ENCODE results near the gene CCL26.

DNA sequence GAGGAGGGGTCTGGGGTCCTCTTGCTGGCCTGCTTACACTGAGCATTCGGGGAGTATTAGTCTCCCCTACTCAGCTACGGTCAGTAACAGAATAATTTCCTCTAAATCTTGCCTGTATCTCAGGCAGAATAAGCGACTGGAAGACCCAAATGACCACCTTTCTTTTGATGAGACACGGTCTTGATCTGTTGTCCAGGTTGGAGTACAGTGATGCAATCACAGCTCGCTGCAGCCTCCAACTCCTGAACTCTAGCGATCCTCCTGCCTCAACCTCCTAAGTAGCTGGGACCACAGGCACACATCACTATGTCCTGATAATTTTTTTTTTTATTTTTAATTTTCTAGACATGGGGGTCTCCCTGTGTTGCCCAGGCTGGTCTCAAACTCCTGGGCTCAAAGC, 24.4 kb upstream of the CCL26 start:
- TF ChIP-seq CTCF (IDR thresholded peaks at IDR 0.05) (no peak), POLR2A (IDR thresholded peaks at IDR 0.05) (no peak), EP300 (IDR thresholded peaks at IDR 0.05) (no peak)
